Measurements from ENCODE around the gene LENEP. TPM values are rescaled to one million over a fixed set of nuclear protein-coding genes. Genes with fewer than 3 reads are reported as not detected.
A peak's percentile ranks its signal among the peaks of the same experiment; 100 is the strongest.

LENEP gene
- total RNA-seq, 3 donors from 2014 or later, result not detected

- Histone ChIP-seq H3K9me3 (no peaks in the 10 kb centered on the region), H3K27ac (peak overlapping the region; percentile 98 to 99), H3K36me3 (no peaks in the 10 kb centered on the region), H3K27me3 (no peaks in the 10 kb centered on the region), H3K4me1 (peaks cover 16 to 30% of the 10 kb centered on the region in 2 donors), H3K4me3 (peak overlapping the region; percentile 89 to 95 (median 89))
- intact Hi-C loops (cut with DNase I; ENCODE audit: low total_unique reads), result no loop called here
- no peak for DNase-seq (ENCODE audit: low spot score in 2 of 2)
- TF ChIP-seq CTCF (IDR thresholded peaks at IDR 0.05) (no peak), POLR2AphosphoS5 (IDR thresholded peaks at IDR 0.05) (no peak), POLR2A (IDR thresholded peaks at IDR 0.05) (no peak)
Measured at GRCh38 chr1:155001425-155001674, 8.0 kb downstream of the LENEP start.

GRCh38 chr1:155001675-155002463 is 8.5 kb downstream of the LENEP start:
- intact Hi-C loops (cut with DNase I; ENCODE audit: low total_unique reads), result no loop called here
- peak overlapping the region; percentile 98 to 99 for H3K27ac ChIP-seq
- H3K4me3 ChIP-seq, result peak overlapping the region; percentile 89 to 95 (median 89)
- no peaks in the 10 kb centered on the region for H3K36me3 ChIP-seq
- DNase-seq (ENCODE audit: low spot score in 2 of 2), result peak; percentile 100
- peak in 2 of 3 donors; percentile 61 to 78 for TF ChIP-seq POLR2AphosphoS5 (IDR thresholded peaks at IDR 0.05)
- peak; percentile 83 for TF ChIP-seq POLR2A (IDR thresholded peaks at IDR 0.05)
- peak in 2 of 3 donors; percentile 9 to 30 for TF ChIP-seq CTCF (IDR thresholded peaks at IDR 0.05)
- no peaks in the 10 kb centered on the region for H3K27me3 ChIP-seq
- H3K4me1 ChIP-seq, result peaks cover 16 to 36% of the 10 kb centered on the region in 2 donors
- H3K9me3 ChIP-seq, result no peaks in the 10 kb centered on the region

- Histone ChIP-seq H3K4me3 (peak within 1 kb of the TSS; percentile 89 to 95 (median 89)), H3K27me3 (no peaks in the 10 kb centered on the region), H3K27ac (peak within 1 kb of the TSS; percentile 98 to 99), H3K4me1 (peaks cover 20 to 43% of the 10 kb centered on the region in 2 donors), H3K36me3 (no peaks in the 10 kb centered on the region), H3K9me3 (no peaks in the 10 kb centered on the region)
- DNase-seq (ENCODE audit: low spot score in 2 of 2), result no peak
- TF ChIP-seq CTCF (IDR thresholded peaks at IDR 0.05) (peak in 2 of 3 donors; percentile 8 to 14), POLR2AphosphoS5 (IDR thresholded peaks at IDR 0.05) (no peak), POLR2A (IDR thresholded peaks at IDR 0.05) (no peak)
- intact Hi-C loops (cut with DNase I; ENCODE audit: low total_unique reads), result no loop called here
Measured at GRCh38 chr1:155002464-155003226, 9.3 kb downstream of the LENEP start, which contains the start of gene ZBTB7B. Gene ZBTB7B, plus strand, starts transcription at chr1:155002802. Its CDS starts 11,859 bp downstream, at chr1:155014661.

GRCh38 chr1:155003227-155003765 is 9.9 kb downstream of the LENEP start:
- H3K9me3 ChIP-seq, result no peaks in the 10 kb centered on the region
- no peak for DNase-seq (ENCODE audit: low spot score in 2 of 2)
- intact Hi-C loops (cut with DNase I; ENCODE audit: low total_unique reads), result no loop called here
- TF ChIP-seq POLR2AphosphoS5 (IDR thresholded peaks at IDR 0.05), result no peak
- no peak for TF ChIP-seq CTCF (IDR thresholded peaks at IDR 0.05)
- no peak for TF ChIP-seq POLR2A (IDR thresholded peaks at IDR 0.05)
- no peaks in the 10 kb centered on the region for H3K27me3 ChIP-seq
- peak overlapping the region; percentile 98 to 99 for H3K27ac ChIP-seq
- peaks cover 20 to 44% of the 10 kb centered on the region in 2 donors for H3K4me1 ChIP-seq
- peak overlapping the region; percentile 89 to 95 (median 89) for H3K4me3 ChIP-seq
- H3K36me3 ChIP-seq, result no peaks in the 10 kb centered on the region
